ENCODE data around the gene AFP. TPM values are rescaled to one million over a fixed set of nuclear protein-coding genes. Genes with fewer than 3 reads are reported as not detected.

Gene AFP
- total and polyA plus RNA-seq, 10 of the 15 experiments (the other 5 are each of a cell fraction or from before 2014, with no cell fraction given): 0.72 TPM; not detected in 9

- ChIA-PET RAD21 (ENCODE audit: unreplicated experiment) (no interaction called here), SMC1A (ENCODE audit: uncharacterized antibody, unreplicated experiment) (no interaction called here), CTCF (interaction anchor here (0.7 to 0.9 kb wide), 2 partner anchors 16 to 32 kb away, joined by 3 read pairs; no protein-coding TSS in a partner anchor), POLR2A (no interaction called here)
- in situ Hi-C loops (cut with MboI): no loop called here
- intact Hi-C loops (cut with micrococcal nuclease; ENCODE audit: unreplicated experiment): no loop called here
- H3K4me2 ChIP-seq (ENCODE audit: control insufficient read depth, insufficient read depth): no peak overlapping the region
- FAIRE-seq: no peak
- H2AFZ ChIP-seq (ENCODE audit: control insufficient read depth, low read depth, low read length): no peak overlapping the region
- no peaks in the 10 kb centered on the region for H4K20me1 ChIP-seq (ENCODE audit: control insufficient read depth, insufficient read depth)
- H3K36me3 ChIP-seq (ENCODE audit: control insufficient read depth in 2 of 2, insufficient read depth in 2 of 2, low read length in 1 of 2): no peaks in the 10 kb centered on the region
- TF ChIP-seq RBBP5 (conservative IDR thresholded peaks at IDR 0.05) (no peak), CUX1 (IDR thresholded peaks at IDR 0.05; ENCODE audit: insufficient replicate concordance, low read depth, low read length) (no peak), EED (IDR thresholded peaks at IDR 0.05; ENCODE audit: low read depth) (no peak), NR2C2 (IDR thresholded peaks at IDR 0.05; ENCODE audit: borderline replicate concordance, control insufficient read depth, insufficient read length, low read depth) (no peak), ZNF274 (IDR thresholded peaks at IDR 0.05; ENCODE audit: insufficient read depth, insufficient read length) (no peak), HSF1 (IDR thresholded peaks at IDR 0.05; ENCODE audit: low read depth, low read length) (no peak), CBX3 (IDR thresholded peaks at IDR 0.05; ENCODE audit: borderline replicate concordance, low read depth) (no peak), STAT3 (IDR thresholded peaks at IDR 0.05; ENCODE audit: low read depth, low read length) (no peak), WRNIP1 (IDR thresholded peaks at IDR 0.05; ENCODE audit: borderline replicate concordance, low read depth, low read length) (no peak), NRF1 (conservative IDR thresholded peaks at IDR 0.05; ENCODE audit: low read depth, low read length) (no peak)
- TF ChIP-seq, protein P1, sequence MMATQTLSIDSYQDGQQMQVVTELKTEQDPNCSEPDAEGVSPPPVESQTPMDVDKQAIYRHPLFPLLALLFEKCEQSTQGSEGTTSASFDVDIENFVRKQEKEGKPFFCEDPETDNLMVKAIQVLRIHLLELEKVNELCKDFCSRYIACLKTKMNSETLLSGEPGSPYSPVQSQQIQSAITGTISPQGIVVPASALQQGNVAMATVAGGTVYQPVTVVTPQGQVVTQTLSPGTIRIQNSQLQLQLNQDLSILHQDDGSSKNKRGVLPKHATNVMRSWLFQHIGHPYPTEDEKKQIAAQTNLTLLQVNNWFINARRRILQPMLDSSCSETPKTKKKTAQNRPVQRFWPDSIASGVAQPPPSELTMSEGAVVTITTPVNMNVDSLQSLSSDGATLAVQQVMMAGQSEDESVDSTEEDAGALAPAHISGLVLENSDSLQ (IDR thresholded peaks at IDR 0.05): no peak
- H3K4me3 ChIP-seq: no peak overlapping the region
- no peak for DNase-seq (ENCODE audit: low read depth, low spot score)
- no peaks in the 10 kb centered on the region for H3K79me2 ChIP-seq (ENCODE audit: control insufficient read depth, insufficient read depth, low read length)
- no peaks in the 10 kb centered on the region for H3K4me1 ChIP-seq (ENCODE audit: control insufficient read depth, insufficient read depth, low read length)
- BruUV-seq (replicated peaks): no TSS peak
- no peak for ATAC-seq
- 23% methylated on average over 2 of the region's 2 CpGs for WGBS (ENCODE audit: insufficient coverage, insufficient replicate concordance, low lambda C conversion rate, missing lambda C conversion rate)
- H3K27ac ChIP-seq (ENCODE audit: control insufficient read depth, insufficient read depth): no peak overlapping the region
- no peaks in the 10 kb centered on the region for H3K27me3 ChIP-seq (replicated peaks in 1 of 2; ENCODE audit: control insufficient read depth in 2 of 2, insufficient read depth in 2 of 2, low read length in 1 of 2)
- H3K9me3 ChIP-seq (replicated peaks; ENCODE audit: control insufficient read depth, insufficient read depth, low read length): no peaks in the 10 kb centered on the region
- no peak overlapping the region for H3K9ac ChIP-seq (ENCODE audit: control insufficient read depth, insufficient read depth, low read length)
Measured at GRCh38 chr4:73429826-73430587, 6.0 kb upstream of the AFP start.
